UCSD-AML1 (cell line): ENCODE measurements around the gene HAUS6.
A peak's percentile ranks its signal among the peaks of the same experiment; 100 is the strongest.
"Not testable (repeated sequence)": the region's sequence is repeated elsewhere in the genome, so short reads cannot be mapped to it uniquely, and the experiment has no call there.

Experiments used
- DNase-seq: peaks from one replicate; lab custom pipeline; 2025; ENCODE audit not compliant: unreplicated experiment; lab: John Stamatoyannopoulos, UW

The HAUS6 gene

GRCh38 chr9:19048966-19049916 is 53.5 kb downstream of the HAUS6 start, which contains the start of gene RRAGA:
RRAGA (plus strand) TSS chr9:19049427; CDS start chr9:19049660, 233 bp downstream.
- DNase-seq, result peak; percentile 84

DNA sequence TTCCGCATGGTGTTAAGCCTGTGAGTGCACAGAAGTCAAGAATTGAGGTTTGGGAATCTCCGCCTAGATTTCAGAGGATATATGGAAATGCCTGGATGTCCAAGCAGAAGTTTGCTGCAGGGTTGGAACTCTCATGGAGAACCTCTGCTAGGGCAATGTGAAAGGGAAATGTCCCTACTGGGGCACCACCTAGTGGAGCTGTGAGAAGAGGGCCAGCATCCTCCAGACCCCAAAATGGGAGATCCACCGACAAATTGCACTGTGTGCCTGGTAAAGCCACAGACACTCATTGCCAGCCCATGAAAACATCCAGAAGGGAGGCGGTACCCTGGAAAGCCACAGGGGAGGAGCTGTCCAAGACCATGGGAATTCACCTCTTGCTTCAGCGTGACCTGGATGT is 66.1 kb downstream of the HAUS6 start:
- DNase-seq, result no peak

GRCh38 chr9:19033015-19033414 is 69.7 kb downstream of the HAUS6 start, which contains the start of gene SAXO1:
SAXO1 (minus strand) TSS chr9:19033209; CDS start chr9:19032908, 301 bp downstream.
- no peak for DNase-seq

DNA sequence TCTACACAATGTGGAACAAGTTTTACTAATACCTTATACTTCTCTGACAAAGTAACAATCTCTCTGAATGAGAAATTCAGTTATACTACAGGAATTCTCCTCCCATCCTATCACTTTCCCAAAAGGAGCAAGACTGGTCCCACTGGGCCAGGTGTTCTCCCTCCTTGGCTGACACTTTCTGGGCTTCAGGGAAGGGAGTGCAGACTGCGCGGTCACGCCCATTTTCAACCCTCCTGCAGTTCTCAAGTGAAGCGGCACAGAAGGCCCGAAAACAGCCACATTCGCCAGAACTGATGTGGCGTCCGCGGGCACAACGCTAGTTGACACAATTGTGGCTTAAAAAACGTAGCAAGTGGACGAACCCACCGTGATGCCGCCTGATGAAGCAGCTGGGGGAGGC is 70.3 kb downstream of the HAUS6 start:
- no peak for DNase-seq

GRCh38 chr9:19030899-19031298 is 71.8 kb downstream of the HAUS6 start:
- DNase-seq, result no peak

- DNase-seq, result no peak
Measured at GRCh38 chr9:19028835-19029451, 73.8 kb downstream of the HAUS6 start.

- no peak for DNase-seq
Measured at GRCh38 chr9:19027825-19028224, 74.9 kb downstream of the HAUS6 start.

DNA sequence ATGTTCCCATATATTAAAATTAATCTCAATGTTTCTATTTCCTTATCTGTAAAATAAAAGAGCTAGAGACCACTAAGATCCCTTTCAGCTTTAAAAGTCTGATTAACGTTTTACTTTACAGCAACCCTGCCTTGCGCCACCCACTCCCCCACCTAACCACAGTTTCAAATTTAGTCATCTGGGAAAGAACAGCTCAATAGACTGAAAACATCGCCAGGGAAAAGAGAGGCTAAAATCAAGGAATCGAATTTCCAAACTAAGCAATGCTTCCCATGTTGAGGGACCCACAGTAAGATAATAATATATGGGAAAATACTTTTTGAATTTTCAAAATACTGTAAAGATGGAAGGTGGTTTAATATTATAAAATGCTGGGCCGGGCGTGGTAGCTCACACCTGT is 76.3 kb downstream of the HAUS6 start:
- DNase-seq, result no peak

DNA sequence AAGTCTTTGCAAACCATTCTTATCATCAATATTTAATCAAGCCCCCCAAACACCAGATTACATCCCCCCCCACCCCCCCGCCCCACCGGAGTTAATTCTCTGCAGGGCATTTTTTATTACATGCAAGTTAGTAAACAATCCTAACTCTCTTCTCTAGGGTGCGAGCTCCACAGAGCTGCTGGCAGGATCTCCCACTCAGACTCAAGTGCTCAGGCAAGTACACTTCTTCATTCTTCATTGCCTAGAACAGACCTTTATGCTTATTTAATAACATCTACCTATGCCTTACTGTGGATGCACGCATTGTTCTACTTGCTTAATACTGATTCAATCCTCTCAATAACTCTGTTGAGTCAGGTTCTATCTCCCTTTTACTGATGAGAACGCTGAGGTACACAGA is 79.6 kb downstream of the HAUS6 start:
- DNase-seq, result no peak

- no peak for DNase-seq
Measured at GRCh38 chr9:19022206-19022605, 80.5 kb downstream of the HAUS6 start.

- DNase-seq, result not testable (repeated sequence)
Measured at GRCh38 chr9:19021649-19022048, 81.1 kb downstream of the HAUS6 start.

DNA sequence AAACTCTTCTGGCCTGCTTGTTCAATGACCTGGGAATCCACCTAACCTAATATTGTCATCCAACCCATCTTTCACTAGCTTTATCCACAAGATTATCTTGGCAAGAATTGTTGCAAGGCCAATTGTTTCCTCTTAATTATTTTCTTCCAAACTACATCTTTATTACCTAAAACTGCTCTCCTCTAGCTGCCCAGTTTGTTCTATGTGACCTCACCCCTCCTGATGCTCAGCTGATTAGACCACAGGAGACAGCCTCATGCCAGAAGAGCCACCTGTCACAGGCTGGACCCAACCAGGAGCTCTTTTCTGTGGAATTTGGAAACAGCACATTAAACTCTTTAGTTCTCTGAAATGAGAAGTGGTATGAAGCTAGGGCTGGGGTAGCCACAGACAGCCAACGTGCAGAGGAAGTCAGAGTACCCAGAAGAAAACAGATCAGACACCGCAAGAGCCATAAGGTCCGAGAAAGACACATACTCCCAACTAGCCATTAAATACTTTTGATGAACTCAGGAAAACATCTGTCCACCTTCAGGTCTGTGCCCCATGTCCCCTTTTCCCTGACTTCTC is 81.7 kb downstream of the HAUS6 start:
- peak; percentile 16 for DNase-seq

DNA sequence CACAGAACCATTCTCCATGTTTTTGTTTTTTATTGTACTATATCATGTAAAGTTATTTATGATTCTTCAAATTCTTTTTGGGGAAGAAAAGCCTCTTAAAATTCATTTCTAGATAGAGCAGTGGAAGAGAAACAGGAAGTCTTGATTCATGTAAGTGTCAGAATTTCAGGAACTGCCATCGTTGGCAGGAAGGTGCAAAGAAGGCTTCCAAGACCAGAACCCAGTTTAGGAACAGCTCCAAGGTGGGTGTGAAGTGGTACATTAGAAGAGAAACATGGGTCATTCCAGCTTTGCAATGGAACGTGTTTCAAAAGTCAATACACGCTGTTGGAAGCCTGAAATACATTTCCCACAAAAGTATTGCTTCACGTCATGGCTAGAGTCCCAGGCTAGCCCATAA is 84.5 kb downstream of the HAUS6 start:
- DNase-seq, result no peak

DNA sequence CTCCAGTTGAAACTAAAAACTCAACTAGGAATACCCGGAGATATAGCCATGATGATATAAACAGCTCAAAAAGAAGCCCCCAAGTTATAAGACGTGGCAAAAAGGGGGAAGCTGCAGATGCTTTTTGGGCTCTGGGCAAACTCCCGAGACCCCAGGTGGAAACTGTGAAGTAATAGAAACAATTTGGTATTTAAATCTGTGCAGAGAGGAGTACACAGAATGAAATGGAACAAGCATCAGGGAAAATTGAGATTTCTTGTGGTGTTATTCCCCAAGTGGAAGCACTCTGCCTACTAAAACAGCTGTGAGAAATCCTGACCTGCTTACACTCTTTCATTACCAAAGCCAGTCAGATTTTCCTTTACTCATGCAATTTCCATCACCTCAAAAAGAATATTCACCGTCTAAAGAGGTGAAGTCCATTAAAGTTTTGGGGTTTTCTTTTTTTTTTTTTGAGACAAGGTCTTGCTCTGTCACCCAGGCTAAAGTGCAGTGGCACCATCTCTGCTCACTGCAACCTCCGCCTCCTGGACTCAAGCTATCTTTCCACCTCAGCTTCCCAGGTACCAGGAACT is 93.2 kb downstream of the HAUS6 start:
- DNase-seq, result no peak
